Measurements from ENCODE around the gene KCNQ5. TPM values are rescaled to one million over a fixed set of nuclear protein-coding genes. Genes with fewer than 3 reads are reported as not detected.
"Not testable (repeated sequence)": the region's sequence is repeated elsewhere in the genome, so short reads cannot be mapped to it uniquely, and the experiment has no call there.

The KCNQ5 gene
- total RNA-seq, 2 donors from 2014 or later, result 0.67 TPM; not detected in 1

DNA sequence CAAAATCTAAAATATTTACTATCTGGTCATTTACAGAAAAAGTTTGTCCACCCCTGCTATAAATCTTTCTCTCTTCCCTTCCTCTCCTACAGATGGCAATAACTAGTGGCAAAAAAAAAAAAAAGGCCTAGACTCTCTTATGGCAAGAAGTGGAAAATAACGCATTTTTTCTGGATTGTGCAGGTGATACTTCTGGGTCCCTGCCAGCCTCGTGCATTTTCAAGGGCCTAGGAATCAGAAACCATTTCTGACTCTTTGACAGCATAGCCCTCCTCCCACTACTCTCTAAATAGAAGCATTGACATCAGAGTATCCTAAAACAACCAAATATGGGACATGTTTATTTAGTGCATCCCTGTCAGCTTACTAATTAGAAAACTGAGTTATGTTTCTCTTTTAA lies 352.4 kb downstream of the KCNQ5 start:
- no peaks in the 10 kb centered on the region for H3K9me3 ChIP-seq
- no peaks in the 10 kb centered on the region for H3K36me3 ChIP-seq
- no peak overlapping the region for H3K27ac ChIP-seq
- no peak overlapping the region for H3K4me3 ChIP-seq
- H3K4me1 ChIP-seq, result no peaks in the 10 kb centered on the region
- no peaks in the 10 kb centered on the region for H3K27me3 ChIP-seq
- no peak for DNase-seq (ENCODE audit: low spot score)
- no peak for TF ChIP-seq CTCF (IDR thresholded peaks at IDR 0.05)

DNA sequence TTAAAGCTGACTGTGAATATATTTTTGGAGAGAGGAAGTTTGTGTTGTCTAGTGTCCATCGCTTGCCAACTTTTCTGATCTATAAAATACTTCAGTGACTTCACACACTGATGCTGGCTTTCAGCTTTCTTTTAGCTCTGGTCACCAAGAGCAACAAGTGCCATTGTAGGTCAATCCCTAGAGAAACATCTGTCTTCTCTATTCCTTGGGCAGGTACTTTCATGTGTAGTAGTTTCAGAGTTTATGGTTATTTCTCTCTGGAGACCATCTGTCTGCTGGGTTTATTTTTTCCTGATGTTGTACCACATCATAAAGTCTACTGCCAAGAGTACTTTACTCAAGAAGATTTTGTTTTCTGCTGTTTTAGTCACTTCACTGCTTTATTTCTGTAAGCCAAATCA lies 353.5 kb downstream of the KCNQ5 start:
- Histone ChIP-seq H3K27ac (no peak overlapping the region), H3K4me1 (no peaks in the 10 kb centered on the region), H3K4me3 (no peak overlapping the region), H3K27me3 (no peaks in the 10 kb centered on the region), H3K9me3 (no peaks in the 10 kb centered on the region), H3K36me3 (no peaks in the 10 kb centered on the region)
- no peak for TF ChIP-seq CTCF (IDR thresholded peaks at IDR 0.05)
- DNase-seq (ENCODE audit: low spot score), result no peak

DNA sequence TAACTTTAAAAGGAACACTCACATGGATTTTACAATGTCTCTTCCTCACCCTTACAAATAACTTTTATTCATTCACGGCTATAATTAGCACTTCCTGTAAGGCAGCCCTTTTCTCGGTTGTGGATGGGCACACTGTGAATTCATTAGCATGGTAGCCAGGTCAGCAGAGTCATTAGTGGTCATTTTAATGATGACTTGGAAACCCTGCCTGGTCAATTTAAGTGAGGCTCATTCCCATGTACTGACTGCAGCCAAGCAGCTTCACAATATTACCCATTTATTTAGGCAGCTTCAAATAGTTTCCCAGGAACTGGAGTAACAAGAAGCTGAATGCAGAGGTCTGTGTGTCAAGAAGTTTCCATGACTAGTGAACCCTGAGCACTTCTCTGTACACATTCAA lies 354.6 kb downstream of the KCNQ5 start:
- Histone ChIP-seq H3K4me3 (no peak overlapping the region), H3K27me3 (no peaks in the 10 kb centered on the region), H3K4me1 (no peaks in the 10 kb centered on the region), H3K36me3 (no peaks in the 10 kb centered on the region), H3K27ac (no peak overlapping the region), H3K9me3 (no peaks in the 10 kb centered on the region)
- no peak for TF ChIP-seq CTCF (IDR thresholded peaks at IDR 0.05)
- no peak for DNase-seq (ENCODE audit: low spot score)

GRCh38 chr6:72977114-72977513 lies 355.2 kb downstream of the KCNQ5 start:
- Histone ChIP-seq H3K4me1 (no peaks in the 10 kb centered on the region), H3K36me3 (no peaks in the 10 kb centered on the region), H3K9me3 (no peaks in the 10 kb centered on the region), H3K27ac (no peak overlapping the region), H3K4me3 (no peak overlapping the region), H3K27me3 (no peaks in the 10 kb centered on the region)
- no peak for DNase-seq (ENCODE audit: low spot score)
- no peak for TF ChIP-seq CTCF (IDR thresholded peaks at IDR 0.05)

GRCh38 chr6:72978808-72979207 lies 356.9 kb downstream of the KCNQ5 start:
- not testable (repeated sequence) for H3K4me1 ChIP-seq; H3K27me3 ChIP-seq; H3K27ac ChIP-seq; H3K4me3 ChIP-seq; H3K36me3 ChIP-seq; H3K9me3 ChIP-seq; DNase-seq (ENCODE audit: low spot score)

DNA sequence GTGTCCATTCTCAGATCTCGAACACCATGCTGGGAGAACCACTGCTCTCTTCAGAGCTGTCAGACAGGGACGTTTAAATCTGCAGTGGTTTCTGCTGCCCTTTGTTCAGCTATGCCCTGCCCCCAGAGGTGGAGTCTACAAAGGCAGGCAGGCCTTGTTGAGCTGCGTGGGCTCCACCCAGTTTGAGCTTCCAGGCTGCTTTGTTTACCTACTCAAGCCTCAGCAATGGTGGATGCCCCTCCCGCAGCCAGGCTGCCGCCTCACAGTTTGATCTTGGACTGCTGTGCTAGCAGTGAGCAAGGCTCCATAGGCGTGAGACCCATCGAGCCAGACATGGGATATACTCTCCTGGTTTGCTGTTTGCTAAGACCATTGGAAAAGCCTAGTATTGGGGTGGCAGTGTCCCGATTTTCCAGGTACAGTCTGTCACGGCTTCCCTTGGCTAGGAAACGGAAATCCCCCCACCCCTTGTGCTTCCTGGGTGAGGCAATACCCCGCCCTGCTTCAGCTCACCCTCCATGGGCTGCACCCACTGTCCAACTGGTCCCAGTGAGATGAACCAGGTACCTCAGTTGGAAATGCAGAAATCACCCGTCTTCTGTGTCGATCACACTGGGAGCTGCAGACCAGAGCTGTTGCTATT lies 362.4 kb downstream of the KCNQ5 start:
- not testable (repeated sequence) for H3K36me3 ChIP-seq; DNase-seq (ENCODE audit: low spot score); H3K4me1 ChIP-seq; H3K27ac ChIP-seq; H3K9me3 ChIP-seq; H3K4me3 ChIP-seq; H3K27me3 ChIP-seq

DNA sequence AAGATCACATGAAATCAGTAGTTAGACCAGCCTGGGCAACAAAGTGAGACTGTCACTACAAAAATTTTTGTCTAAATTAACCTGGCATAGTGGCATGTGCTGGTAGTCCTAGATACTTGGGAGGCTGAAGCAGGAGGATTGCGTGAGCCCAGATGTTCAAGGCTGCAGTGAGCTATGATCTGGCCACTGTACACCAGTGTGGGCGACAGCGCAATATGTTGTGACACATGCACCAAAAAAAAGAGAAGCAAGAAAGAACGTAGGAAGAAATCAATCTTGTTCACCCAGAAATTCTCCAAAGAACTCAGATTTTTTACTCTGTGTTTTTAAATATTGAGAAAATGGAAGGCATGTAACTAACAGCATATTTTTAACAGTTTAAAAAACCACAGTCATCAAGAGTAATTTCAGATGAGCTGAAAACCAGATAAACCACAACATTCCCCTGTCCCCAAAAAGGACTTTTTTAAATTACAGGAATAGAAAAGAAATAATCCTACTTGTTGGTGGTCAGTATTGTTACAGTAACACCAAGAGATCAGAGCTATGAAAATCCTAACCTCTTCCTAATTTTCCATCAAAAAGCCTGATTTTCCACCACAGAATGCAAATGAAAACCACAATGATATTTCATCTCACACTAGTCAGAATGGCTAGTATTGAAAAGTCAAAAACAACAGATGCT lies 363.3 kb downstream of the KCNQ5 start:
- no peak overlapping the region for H3K27ac ChIP-seq
- no peak for DNase-seq (ENCODE audit: low spot score)
- no peaks in the 10 kb centered on the region for H3K36me3 ChIP-seq
- no peaks in the 10 kb centered on the region for H3K27me3 ChIP-seq
- H3K9me3 ChIP-seq, result no peaks in the 10 kb centered on the region
- TF ChIP-seq CTCF (IDR thresholded peaks at IDR 0.05), result no peak
- H3K4me3 ChIP-seq, result no peak overlapping the region
- no peaks in the 10 kb centered on the region for H3K4me1 ChIP-seq
